GM12878 (cell line): ENCODE data around the gene CHD6. TPM values are rescaled to one million over a fixed set of nuclear protein-coding genes. Genes with fewer than 3 reads are reported as not detected.

Experiments
- ATAC-seq: fragments of 200-7000 bp; cut with Tn5 transposase; 3 replicates; pipeline ENCODE4 v1.9.1; 2020; ENCODE audit warnings: mild to moderate bottlenecking, moderate library complexity
- BruUV-seq: library from RNA; stranded (reverse); fragments of 400-500 nt; replicated peaks from 2 replicates; lab custom pipeline; 2021; lab: Mats Ljungman, UMichigan
- CTCF ChIA-PET: fragments of 300-600 bp; sonication (Branson Sonifier 250); formaldehyde crosslinking; extraction: SDS; loops from one replicate; lab custom pipeline; 2021; ENCODE audit warnings: inconsistent platforms; lab: Yijun Ruan, JAX
- POLR2A ChIA-PET: fragments of 350-600 bp; formaldehyde crosslinking; extraction: SDS; loops from one replicate; lab custom pipeline; 2021; ENCODE audit warnings: inconsistent platforms; lab: Charles Lee
- RAD21 ChIA-PET: fragments of 300-600 bp; sonication (Branson Sonifier 250); formaldehyde crosslinking; loops from one replicate; lab custom pipeline; 2023; ENCODE audit warnings: antibody characterized with exemption; ENCODE audit not compliant: unreplicated experiment; lab: Charles Lee
- SMC1A ChIA-PET: fragments of 300-600 bp; sonication (Branson Sonifier 250); formaldehyde crosslinking; loops from one replicate; lab custom pipeline; 2023; ENCODE audit not compliant: unreplicated experiment, uncharacterized antibody; lab: Charles Lee
- DNase-seq: peaks from one replicate; pipeline ENCODE4 v3.0.0-alpha.2; 2011; ENCODE audit warnings: low read depth, low spot score
- FAIRE-seq: peaks from 3 replicates; lab custom pipeline; 2011; peaks lifted over from hg19 to GRCh38; lab: Jason Lieb, UNC
- H2AFZ ChIP-seq: 2 replicates; pipeline ENCODE4 v1.6.0; 2011; ENCODE audit warnings: low read depth, low read length, control low read depth; ENCODE audit not compliant: control insufficient read depth
- H3K27ac ChIP-seq: 2 replicates; pipeline ENCODE4 v1.5.1; 2011; ENCODE audit warnings: control low read depth; ENCODE audit not compliant: control insufficient read depth, insufficient read depth
- H3K27me3 ChIP-seq, 2 experiments: replicated peaks in 1 of 2; 2 replicates each; pipeline versions ENCODE4 v1.6.0 to v1.6.1; 2011; ENCODE audit warnings: low read length in 1 of 2; ENCODE audit not compliant: control insufficient read depth in 2 of 2, insufficient read depth in 2 of 2
- H3K36me3 ChIP-seq, 2 experiments: 2 replicates each; pipeline ENCODE4 v1.5.1; 2011; ENCODE audit warnings: low read length in 1 of 2; ENCODE audit not compliant: control insufficient read depth in 2 of 2, insufficient read depth in 2 of 2
- H3K4me1 ChIP-seq: 2 replicates; pipeline ENCODE4 v1.6.1; 2011; ENCODE audit warnings: mild to moderate bottlenecking, low read length, moderate library complexity, mixed read lengths; ENCODE audit not compliant: control insufficient read depth, insufficient read depth
- H3K4me2 ChIP-seq: 2 replicates; pipeline ENCODE4 v1.6.0; 2011; ENCODE audit warnings: control low read depth; ENCODE audit not compliant: control insufficient read depth, insufficient read depth
- H3K4me3 ChIP-seq: fragments of 200-600 bp; sonication (generic); 2 replicates; pipeline ENCODE4 v1.5.1; 2016
- H3K79me2 ChIP-seq: 2 replicates; pipeline ENCODE4 v1.6.0; 2011; ENCODE audit warnings: low read length; ENCODE audit not compliant: control insufficient read depth, insufficient read depth
- H3K9ac ChIP-seq: 2 replicates; pipeline ENCODE4 v1.8.0; 2011; ENCODE audit warnings: low read length, control low read depth, mixed read lengths; ENCODE audit not compliant: control insufficient read depth, insufficient read depth
- H3K9me3 ChIP-seq: replicated peaks from 3 replicates; pipeline ENCODE4 v1.5.1; 2011; ENCODE audit warnings: mild to moderate bottlenecking, low read length; ENCODE audit not compliant: control insufficient read depth, insufficient read depth
- H4K20me1 ChIP-seq: 2 replicates; pipeline ENCODE4 v1.6.0; 2011; ENCODE audit not compliant: control insufficient read depth, insufficient read depth
- CBX3 ChIP-seq: fragments of 200-600 bp; sonication (generic); IDR thresholded peaks from 2 replicates; pipeline ENCODE4 v1.6.1; 2016; ENCODE audit warnings: low read depth, borderline replicate concordance
- MEF2B ChIP-seq: fragments of 450-650 bp; IDR thresholded peaks from 2 replicates; pipeline ENCODE4 v1.6.1; 2018; ENCODE audit warnings: mild to moderate bottlenecking, moderate library complexity; ENCODE audit not compliant: partially characterized antibody, poor library complexity, severe bottlenecking
- NR2C2 ChIP-seq: IDR thresholded peaks from 2 replicates; pipeline ENCODE4 v1.6.1; 2011; ENCODE audit warnings: borderline replicate concordance, low read depth; ENCODE audit not compliant: control insufficient read depth, insufficient read length
- PAX8 ChIP-seq: fragments of 450-650 bp; IDR thresholded peaks from 2 replicates; pipeline ENCODE4 v1.6.1; 2017; ENCODE audit warnings: mild to moderate bottlenecking, moderate library complexity
- TARDBP ChIP-seq: IDR thresholded peaks from 2 replicates; pipeline ENCODE4 v1.6.1; 2016; ENCODE audit warnings: borderline replicate concordance
- WGBS: methylation state at CpG from one replicate; pipeline ENCODE4 v1.1.6; 2016; ENCODE audit warnings: low lambda C conversion rate; ENCODE audit not compliant: insufficient replicate concordance, insufficient coverage; ENCODE audit errors: missing lambda C conversion rate; 5-methylcytosine and 5-hydroxymethylcytosine counted together
- in situ Hi-C: fragments of 300-500 bp; cut with MboI; formaldehyde crosslinking; loops from 9 replicates; pipeline ENCODE4 v1.14.3; 2018; ENCODE audit warnings: mixed read lengths
- intact Hi-C: fragments of 100-400 bp; cut with micrococcal nuclease; formaldehyde crosslinking; loops from one replicate; pipeline ENCODE4 v1.14.2; 2022; ENCODE audit not compliant: unreplicated experiment
- polyA plus RNA-seq, 11 experiments: library from polyadenylated mRNA; depleted of rRNA in 4 of 11; unstranded in 6 of 11; stranded (reverse) in 5 of 11; fragments of >200 nt; fragmentation: Nextera tagmentation in 4 of 11; fragmentation: Illumina TruSeq in 1 of 11; extraction: Ambion mirVana in 4 of 11; extraction: Trizol in 1 of 11; gene quantifications; 1 replicate in 1 of 11; 2 replicates in 10 of 11; pipeline versions ENCODE4 v1.2.1 to v1.2.3, GENCODE V29; 2011 to 2016; ENCODE audit warnings: inconsistent platforms in 2 of 11, missing spikeins in 2 of 11, low read depth in 1 of 11
- total RNA-seq, 4 experiments: library from RNA; depleted of rRNA in 3 of 4; stranded (reverse); fragments of >200 nt in 3 of 4; fragmentation: Illumina TruSeq in 1 of 4; extraction: Trizol in 1 of 4; gene quantifications; 2 replicates each; pipeline versions ENCODE4 v1.2.1 to v1.2.3, GENCODE V29; 2013 to 2021

The CHD6 gene
- total and polyA plus RNA-seq, 10 of the 15 experiments (the other 5 are each of a cell fraction or from before 2014, with no cell fraction given), result 4.3 to 25.5 (median 17.1) TPM

- in situ Hi-C loops (no loop called here), intact Hi-C loops (no loop called here)
- SMC1A ChIA-PET, result no interaction called here
- no peaks in the 10 kb centered on the region for H3K9me3 ChIP-seq
- CTCF ChIA-PET, result interaction anchor here (0.7 kb wide), 1 partner anchor 23 kb away, joined by 3 read pairs; no protein-coding TSS in a partner anchor
- no peaks in the 10 kb centered on the region for H3K79me2 ChIP-seq
- RAD21 ChIA-PET, result no interaction called here
- WGBS, result 53% methylated on average over 42 of the region's 45 CpGs
- FAIRE-seq (no peak), DNase-seq (no peak), ATAC-seq (no peak)
- no peak overlapping the region for H2AFZ ChIP-seq
- H3K27me3 ChIP-seq, result peaks cover 0 to 8% of the 10 kb centered on the region in 2 experiments; a peak in 3 of 4 replicates
- TF ChIP-seq CBX3 (no peak), PAX8 (no peak), NR2C2 (no peak), TARDBP (no peak), MEF2B (no peak)
- no peak overlapping the region for H3K27ac ChIP-seq
- no peaks in the 10 kb centered on the region for H3K4me1 ChIP-seq
- POLR2A ChIA-PET, result no interaction called here
- H3K36me3 ChIP-seq, result no peaks in the 10 kb centered on the region
- no peaks in the 10 kb centered on the region for H4K20me1 ChIP-seq
- H3K4me3 ChIP-seq, result no peak overlapping the region
- no TSS peak for BruUV-seq
- H3K4me2 ChIP-seq, result no peak overlapping the region
- no peak overlapping the region for H3K9ac ChIP-seq
These were observed 256.1 kb downstream of the CHD6 start for GRCh38 chr20:41361757-41362747.
